ENCODE measurements around the gene DOCK10.

- TF ChIP-seq, protein P1, sequence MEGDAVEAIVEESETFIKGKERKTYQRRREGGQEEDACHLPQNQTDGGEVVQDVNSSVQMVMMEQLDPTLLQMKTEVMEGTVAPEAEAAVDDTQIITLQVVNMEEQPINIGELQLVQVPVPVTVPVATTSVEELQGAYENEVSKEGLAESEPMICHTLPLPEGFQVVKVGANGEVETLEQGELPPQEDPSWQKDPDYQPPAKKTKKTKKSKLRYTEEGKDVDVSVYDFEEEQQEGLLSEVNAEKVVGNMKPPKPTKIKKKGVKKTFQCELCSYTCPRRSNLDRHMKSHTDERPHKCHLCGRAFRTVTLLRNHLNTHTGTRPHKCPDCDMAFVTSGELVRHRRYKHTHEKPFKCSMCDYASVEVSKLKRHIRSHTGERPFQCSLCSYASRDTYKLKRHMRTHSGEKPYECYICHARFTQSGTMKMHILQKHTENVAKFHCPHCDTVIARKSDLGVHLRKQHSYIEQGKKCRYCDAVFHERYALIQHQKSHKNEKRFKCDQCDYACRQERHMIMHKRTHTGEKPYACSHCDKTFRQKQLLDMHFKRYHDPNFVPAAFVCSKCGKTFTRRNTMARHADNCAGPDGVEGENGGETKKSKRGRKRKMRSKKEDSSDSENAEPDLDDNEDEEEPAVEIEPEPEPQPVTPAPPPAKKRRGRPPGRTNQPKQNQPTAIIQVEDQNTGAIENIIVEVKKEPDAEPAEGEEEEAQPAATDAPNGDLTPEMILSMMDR (IDR thresholded peaks at IDR 0.05; ENCODE audit: borderline replicate concordance, extremely low read depth, low read length, poor library complexity, severe bottlenecking): no peak
- no peak for TF ChIP-seq EZH2 (IDR thresholded peaks at IDR 0.05; ENCODE audit: borderline replicate concordance, low read depth, low read length, severe bottlenecking)
These were observed 33.9 kb upstream of the DOCK10 start for GRCh38 chr2:225076125-225076524.

Measured in DND-41 (cell line).